ENCODE data around the gene MGAT5.

MGAT5 gene, protein sequence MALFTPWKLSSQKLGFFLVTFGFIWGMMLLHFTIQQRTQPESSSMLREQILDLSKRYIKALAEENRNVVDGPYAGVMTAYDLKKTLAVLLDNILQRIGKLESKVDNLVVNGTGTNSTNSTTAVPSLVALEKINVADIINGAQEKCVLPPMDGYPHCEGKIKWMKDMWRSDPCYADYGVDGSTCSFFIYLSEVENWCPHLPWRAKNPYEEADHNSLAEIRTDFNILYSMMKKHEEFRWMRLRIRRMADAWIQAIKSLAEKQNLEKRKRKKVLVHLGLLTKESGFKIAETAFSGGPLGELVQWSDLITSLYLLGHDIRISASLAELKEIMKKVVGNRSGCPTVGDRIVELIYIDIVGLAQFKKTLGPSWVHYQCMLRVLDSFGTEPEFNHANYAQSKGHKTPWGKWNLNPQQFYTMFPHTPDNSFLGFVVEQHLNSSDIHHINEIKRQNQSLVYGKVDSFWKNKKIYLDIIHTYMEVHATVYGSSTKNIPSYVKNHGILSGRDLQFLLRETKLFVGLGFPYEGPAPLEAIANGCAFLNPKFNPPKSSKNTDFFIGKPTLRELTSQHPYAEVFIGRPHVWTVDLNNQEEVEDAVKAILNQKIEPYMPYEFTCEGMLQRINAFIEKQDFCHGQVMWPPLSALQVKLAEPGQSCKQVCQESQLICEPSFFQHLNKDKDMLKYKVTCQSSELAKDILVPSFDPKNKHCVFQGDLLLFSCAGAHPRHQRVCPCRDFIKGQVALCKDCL

DNA sequence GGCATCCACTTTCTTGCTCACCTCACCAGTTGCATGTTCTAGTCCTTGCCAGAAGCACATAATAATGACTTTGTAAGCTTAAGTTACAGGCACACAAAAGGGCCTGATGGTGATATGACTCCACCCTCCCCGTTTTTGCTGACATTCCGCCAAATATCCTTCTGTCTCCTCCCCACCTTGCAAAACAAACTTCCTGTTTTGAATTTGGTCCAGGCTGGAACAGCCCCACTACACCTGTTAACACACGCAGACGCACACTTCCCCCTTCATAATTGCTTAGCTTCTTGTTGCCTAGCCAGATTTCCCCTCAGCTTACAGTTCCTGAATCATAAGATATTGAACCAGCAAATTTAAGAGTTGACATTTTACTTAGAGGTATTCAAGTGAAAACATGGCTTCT, at the start of gene MGAT5:
TSS of gene MGAT5 (plus strand) at position 269 of the 400 bp plus-strand sequence. CDS start 332 bp downstream, outside the sequence.
- no peak for DNase-seq (ENCODE audit: low read depth in 2 of 2)

DNA sequence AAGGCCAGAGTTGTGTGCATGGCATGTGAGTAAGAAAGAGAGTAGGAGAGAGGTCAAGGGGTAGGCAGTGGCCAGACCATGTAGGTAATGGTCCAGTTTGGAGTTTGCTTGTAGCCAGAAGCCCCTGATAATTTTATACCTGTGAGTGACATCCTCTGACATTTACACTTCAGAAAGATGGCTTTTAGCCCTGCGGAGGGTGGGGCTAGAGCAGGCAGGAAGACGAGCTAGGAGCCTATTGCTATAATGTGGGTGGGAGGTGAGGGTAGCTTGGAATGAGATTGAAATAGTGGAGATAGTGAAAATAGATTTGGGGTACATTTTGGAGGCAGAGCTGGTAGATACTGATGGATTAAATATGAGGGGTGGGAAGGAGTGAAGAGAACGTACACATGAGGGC, 48.8 kb upstream of the MGAT5 start:
- no peak for DNase-seq (ENCODE audit: low read depth in 2 of 2)

DNA sequence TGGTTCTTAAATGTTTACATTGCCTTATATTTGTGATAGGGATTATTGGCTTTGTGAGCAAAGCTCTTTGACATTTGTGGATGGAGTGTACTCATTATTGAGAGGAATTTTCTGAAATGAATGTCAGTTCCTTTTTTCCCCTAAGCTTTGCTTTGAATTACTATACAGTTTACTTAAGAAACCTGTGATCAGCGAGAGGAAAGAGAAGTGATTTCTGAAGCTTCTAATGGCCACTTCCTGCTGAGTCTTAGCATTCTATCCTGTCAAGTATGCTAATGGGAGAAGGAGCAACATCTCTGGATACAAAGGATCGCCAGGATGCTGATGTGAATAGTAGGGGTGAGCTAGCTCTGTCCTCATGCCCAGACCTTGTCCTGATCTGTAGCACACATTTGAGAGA, 47.8 kb upstream of the MGAT5 start:
- no peak for DNase-seq (ENCODE audit: low read depth in 2 of 2)

DNA sequence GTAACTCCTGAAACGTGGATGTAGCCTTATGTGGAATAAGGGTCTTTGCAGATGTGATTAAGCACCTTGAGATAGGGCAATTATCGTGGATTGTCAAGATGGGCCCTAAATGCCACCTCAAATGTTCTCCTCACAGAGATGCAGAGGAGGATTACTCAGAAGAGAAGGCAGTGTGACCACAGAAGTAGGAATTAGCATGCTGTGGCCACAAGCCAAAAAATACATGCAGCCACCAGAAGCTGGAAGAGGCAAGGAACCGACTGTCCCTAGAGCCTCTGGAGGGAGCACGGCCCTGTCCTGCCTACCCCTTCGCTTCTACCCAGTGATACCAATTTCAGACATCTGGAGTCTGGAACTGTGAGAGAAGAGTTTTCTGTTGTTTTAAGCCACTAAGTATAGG, 47.3 kb upstream of the MGAT5 start:
- DNase-seq (ENCODE audit: low read depth in 2 of 2) = no peak

DNA sequence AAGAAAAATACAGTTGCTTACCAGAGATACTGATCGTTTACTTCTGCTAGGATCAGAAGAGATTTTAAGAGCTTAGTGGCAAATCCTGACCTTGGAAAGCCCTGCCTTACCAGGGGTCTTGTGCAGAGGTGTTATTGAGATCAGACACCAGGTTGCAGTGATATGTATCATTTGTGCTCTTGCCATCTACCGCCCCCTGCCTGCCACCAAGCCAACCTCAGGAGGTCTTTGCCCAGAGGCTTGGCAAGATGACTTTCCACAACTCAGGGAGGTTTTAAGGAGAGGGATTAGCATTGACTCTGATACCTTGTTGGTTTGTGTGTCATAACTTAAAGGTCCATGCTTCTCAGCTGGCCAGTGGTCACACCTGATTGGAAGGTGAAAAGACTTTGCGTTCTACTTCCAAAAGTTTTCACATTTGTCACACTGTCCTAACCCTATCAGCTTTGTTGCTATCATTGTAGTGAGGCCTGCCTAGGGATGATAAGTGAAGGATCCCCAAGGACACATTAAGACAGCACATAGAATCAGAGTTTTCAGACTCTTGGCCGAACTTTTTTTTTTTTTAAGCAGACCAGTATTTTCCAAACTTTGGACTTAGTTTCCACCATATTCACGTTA, 46.2 kb upstream of the MGAT5 start:
- peak; percentile 21 to 47 for DNase-seq (ENCODE audit: low read depth in 2 of 2)

DNA sequence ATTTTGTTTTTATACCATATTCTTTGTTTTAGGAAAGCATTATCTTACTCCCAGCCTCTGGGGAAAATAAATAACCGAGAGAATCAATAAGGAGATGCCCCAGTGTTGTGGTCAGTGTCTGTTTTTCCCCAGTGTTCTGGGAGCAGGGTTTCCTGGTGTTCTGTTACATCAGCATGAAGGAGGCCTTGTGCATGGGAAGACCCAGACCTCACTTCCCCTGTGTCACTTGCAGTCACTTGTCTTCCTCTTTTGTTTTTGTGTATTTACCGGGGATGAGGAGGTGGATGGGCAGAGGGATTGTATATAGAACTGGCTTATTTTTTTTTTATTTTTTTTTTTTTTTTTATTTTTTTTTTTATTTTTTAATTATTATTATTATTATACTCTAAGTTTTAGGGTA, 45.0 kb upstream of the MGAT5 start:
- no peak for DNase-seq (ENCODE audit: low read depth in 2 of 2)

DNA sequence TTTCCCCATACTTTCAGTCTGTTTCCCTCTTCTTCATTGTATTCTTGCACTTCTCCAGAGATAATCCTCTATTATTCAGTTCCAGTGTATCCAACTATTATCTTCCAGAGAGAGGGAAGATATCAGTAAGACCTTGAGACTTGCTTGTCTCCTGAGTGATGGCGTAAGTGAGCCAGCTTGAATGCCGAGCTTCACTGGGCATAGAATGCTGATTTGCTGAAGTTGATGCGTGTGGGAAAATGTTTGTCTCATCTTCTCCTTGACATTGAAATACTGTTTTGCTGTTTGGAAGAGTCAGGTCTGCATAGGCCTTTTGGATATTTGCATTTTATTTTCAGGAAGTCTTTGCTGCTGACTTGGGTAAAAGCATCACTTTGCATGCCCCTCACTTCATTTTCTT, 41.1 kb upstream of the MGAT5 start:
- no peak for DNase-seq (ENCODE audit: low read depth in 2 of 2)

DNA sequence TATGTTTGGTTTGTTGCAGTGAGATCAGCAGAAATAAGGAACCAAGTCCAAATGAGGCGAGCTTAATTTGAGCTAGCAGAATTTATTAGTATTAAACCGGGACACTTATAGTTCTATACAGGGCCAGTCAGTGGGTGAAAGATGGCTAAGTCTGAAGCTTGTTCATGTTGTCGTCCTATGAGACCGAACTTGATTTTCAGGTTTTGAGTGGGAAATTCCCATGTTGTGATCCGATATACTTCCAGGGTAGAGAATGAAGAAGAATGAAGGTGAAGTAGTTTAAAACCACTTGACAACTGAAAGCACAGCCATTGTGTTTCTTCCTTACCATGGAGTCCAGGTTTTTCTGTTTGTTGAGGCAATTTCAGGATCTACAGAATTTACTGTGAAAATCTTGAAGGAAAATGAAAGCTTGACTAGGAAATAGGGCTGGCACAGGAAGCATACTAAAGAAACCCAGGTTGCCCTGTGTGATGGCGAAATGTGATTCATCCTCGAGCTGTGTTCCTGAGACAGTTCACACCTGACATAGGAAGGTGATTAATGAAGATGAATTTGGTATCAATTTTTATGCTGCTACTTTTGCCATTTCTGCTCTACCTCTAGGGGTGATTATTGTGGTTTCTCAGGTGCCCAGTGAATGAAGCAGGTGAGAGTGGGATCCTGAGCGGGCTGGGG, 37.6 kb upstream of the MGAT5 start:
- DNase-seq (ENCODE audit: low read depth in 2 of 2) = no peak

DNA sequence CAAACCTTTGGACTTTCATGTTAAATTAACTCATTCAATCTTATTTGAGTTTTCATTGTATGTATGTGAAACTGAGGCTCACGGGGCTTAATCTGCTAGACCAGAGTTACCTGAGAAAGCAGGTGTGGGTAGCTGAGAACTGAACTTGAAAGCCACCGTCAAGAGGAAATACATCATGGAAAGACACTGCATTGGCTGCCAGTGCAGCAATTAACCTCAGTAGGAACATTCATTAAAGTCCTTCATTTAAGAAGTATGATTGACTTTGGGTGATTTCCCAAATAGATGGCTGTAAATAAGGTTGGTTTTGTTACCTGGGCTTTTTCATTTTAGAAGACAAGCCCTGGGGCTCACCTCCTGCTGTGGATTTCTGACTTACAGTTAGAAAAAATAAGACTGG, 36.5 kb upstream of the MGAT5 start:
- no peak for DNase-seq (ENCODE audit: low read depth in 2 of 2)

DNA sequence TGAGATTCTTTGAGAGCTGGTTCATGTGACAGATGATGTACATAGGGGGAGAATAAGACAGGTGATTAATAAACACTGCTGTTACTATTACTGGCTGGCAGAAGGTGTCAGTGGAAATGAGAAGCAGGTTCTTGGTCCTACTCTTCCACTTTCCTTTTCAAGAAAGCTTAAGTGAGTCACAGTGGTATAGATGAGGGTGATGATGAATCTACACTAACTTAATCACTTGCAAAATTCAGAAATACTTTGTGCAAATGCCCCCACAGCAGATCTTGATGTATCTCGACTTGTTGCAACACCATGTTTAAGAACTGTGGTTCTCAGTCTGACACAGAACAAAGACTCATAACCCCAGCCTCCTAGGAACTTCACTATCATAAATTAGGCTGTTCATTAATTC, 35.9 kb upstream of the MGAT5 start:
- no peak for DNase-seq (ENCODE audit: low read depth in 2 of 2)

DNA sequence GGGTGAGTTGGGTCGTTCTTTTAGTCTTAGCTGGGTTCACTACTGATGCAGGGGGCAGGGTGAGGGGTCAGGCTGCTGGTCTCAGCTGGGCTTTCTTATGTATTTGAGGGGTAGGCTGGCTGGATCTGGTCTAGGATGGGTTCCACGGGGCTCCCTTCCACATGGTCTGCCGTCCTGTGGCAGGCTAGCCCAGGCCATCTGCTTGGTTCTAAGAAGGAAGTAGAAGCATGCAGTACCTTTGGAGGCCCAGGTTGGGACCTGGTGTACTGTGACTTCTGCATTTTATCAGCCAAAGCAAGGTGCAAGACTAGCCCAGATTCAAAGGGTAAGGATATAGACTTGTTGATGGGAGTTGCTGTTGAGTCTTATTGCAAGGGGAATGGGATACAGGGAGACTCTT, 35.5 kb upstream of the MGAT5 start:
- DNase-seq (ENCODE audit: low read depth in 2 of 2) = no peak

DNA sequence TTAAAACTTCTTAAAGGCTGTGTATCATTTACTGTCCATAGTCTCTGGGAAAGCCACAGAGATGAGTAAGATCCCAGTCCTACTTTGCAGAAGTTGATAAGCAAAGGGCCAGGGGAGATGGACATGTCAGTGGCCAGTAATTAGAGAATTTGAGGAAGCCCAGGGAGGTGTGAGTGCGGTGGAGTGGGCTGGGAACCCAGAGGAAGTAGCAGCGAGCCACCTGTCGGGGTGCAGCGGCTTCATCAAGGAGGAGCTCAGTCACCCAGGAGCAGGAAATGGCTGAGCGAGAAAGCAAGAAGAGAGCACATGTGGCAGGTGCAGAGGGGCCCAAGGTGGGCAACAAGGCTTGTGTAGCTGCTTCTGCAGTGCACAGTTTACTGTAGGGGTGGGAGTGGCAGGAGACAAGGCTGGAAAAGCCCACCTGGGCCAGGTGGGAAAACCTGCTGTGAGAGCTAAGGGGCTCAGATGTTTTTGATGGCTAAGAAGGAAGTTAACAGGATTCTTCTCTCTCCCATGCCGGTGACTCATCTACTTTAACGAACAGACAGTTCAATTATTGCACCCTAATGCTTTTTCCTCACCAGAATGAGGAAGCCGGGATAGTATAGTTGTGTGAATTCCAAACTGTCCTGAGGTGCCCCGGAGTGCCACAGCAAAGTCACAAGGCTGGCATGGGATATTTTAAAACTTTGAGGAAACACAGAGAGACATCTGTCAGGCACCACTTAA, 34.8 kb upstream of the MGAT5 start:
- DNase-seq (ENCODE audit: low read depth in 2 of 2) = no peak

DNA sequence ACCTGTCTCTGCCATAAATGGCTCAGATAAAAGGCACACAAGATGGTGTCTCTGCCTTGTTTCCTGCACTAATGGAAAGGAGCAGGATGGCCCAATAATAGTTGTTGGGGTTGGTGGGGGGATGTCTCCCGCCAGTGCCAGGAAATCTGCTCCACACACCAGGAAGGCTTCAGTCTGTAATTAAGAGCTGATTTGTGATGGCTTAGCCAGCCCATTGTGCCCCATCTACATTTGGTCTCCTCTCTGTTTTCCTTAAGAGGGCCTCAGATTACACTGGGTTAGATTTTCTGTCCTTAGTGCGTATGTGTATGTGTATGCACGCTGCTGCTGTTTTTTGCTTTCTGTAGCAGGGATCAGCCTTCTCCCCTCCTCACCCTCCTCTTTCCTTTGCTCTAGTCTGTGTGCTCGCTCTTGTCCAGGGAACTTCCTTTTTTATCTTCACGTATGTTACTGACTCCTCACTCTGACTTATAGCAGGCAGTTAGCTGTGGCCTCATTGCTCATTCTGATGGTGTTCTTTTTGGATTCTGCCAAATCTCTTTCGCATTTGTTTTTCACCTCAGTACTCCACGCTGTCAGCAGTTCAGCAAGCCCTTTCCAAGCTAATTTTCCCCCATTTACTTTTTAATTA, 33.4 kb upstream of the MGAT5 start:
- no peak for DNase-seq (ENCODE audit: low read depth in 2 of 2)

DNA sequence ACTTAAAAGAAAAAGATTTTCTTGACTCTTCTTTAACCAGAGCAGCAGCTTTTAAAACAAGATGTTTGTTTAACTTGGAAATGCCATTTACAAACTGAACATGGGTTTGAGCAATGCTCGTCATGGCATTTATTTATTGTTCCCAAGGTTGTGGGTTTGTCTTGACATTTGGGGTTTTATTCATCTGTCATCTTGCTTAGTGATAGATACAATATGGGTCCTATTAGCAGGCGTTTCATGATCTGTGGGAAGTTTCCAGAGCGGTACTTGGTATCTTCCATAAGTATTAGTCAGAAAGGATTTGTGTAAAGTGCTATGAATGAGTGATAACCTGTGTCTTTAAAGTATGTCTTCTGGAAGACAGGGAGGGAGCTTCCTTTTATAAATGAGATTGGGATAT, 29.9 kb upstream of the MGAT5 start:
- no peak for DNase-seq (ENCODE audit: low read depth in 2 of 2)

DNA sequence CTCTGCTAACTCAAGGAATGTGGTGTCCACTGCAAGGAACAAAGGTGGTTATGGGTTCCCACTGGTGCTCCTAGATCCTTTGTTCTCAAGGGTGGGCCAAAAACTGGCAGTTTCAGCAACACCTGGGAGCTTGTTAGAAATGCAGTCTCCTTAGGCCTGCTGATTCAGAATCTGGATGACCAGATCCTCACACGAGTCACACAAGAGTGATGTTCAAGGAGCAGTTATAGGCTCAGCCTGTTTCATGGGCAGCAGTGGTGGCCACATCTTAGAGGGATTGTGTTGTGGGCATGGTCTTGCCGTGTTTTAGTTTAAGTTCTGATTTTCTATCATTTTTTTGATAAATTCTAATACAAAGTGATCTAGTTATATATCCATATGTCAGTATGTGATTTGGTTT, 28.7 kb upstream of the MGAT5 start:
- no peak for DNase-seq (ENCODE audit: low read depth in 2 of 2)

DNA sequence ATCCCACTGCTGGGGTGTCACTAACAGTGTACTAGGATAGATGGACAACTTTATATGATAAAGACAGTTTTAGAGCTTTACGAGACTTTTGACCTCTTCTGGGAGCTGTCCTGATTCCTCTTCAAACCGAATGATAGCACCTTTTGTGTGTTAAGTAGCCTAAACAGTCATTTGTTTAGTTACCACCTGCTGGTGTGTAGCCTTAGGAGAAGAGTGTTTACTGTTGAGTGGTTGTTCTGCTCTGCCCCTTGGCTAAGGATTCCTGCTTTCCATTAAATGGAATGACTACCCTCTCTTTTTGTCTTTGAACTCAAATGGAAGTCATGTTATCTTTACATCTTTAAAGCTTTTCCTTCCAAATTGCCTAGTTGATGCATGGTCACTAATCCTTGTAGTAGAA, 28.0 kb upstream of the MGAT5 start:
- DNase-seq (ENCODE audit: low read depth in 2 of 2) = no peak

DNA sequence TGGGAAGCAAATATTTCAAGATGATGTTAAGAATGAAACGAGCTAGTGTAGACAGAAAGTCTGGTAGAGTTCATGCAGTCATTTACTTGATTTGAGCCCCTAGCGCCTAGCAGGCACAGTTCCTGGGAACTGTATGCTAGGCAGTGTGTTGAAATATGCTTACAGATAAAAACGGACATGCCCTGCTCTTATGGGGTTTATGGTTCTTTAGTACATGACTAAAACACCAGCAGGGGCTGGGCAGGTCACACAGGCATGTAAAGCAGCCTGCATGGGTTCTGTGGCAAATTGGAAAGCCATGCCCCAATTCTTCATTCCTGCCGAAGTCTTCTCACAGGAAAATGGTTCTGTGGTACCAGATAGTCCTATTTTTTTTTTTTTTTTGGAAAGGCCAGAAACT, 27.3 kb upstream of the MGAT5 start:
- no peak for DNase-seq (ENCODE audit: low read depth in 2 of 2)

DNA sequence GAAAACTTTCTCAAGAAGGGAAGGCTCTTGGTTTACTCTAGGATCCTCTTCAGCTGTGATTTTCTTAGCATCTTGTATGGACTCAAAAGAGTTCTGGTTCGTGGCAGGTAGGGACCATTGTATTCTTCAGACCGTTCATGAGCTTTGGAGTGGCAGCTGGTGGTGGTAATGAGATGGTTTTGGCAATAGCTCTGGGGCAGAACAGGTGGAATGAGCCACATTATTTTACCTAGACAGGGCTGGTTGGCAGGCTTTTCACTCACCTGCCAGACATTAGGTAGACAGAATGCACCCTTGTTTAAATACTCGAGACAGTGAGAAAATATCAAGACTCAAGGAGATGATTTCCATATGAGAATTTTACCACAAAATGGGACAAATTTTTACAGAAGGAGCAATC, 26.2 kb upstream of the MGAT5 start:
- no peak for DNase-seq (ENCODE audit: low read depth in 2 of 2)

DNA sequence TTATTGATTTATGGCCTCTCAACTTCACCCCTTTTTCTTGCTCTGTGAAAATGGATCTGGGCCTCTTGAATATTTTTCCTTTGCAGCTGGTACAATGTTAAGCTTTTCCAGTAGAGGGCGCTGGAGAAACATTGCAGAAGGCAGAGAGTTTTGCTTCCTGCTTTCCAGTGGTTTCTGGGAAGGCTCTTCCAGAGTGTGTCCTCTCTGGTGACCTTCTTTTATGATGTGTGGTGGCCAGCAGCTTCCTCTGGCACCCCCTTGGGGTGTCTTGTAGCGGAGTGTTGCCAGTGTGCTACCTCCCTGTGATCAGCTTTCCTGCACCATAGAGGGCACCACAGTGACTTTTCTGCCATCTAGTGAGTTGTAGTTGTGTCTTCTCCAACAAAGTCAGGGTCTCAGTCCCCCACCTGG, 25.4 kb upstream of the MGAT5 start:
- DNase-seq (ENCODE audit: low read depth in 2 of 2) = no peak

DNA sequence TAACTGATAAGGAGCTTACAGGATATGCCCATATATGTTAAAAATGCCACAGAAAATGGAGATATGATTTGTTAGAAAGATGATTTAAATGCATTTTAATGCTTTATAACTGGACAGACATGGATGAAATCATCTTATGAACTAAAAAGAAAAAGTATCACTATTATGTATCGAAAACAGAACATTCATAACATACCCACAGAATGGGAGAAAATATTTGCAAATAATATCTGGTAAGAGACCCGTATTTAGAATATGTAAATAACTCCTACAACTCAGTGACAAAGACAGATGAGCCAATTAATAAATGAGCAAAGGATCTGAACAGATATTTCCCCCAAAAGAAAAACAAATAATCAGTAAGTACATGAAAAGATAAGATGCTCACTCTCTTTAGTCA, 24.3 kb upstream of the MGAT5 start:
- DNase-seq (ENCODE audit: low read depth in 2 of 2) = no peak

DNA sequence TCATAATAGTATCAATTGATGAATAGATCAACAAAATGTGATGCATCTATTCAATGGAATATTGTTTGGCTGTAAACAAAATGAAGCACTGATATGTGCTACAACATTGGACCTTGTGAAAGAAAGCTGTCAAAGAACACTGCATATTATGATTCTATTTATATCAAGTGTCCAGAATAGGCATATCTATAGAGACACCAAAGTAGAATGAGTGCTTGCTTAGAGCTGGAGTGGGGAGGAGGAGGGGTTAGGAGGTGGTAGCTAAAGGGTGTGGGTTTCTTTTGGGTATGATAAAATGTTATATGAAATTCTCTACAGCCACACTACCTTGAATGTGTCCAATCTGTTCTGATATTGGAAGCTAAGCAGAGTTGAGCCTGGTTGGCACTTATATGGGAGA, 23.0 kb upstream of the MGAT5 start:
- no peak for DNase-seq (ENCODE audit: low read depth in 2 of 2)
